ENCODE measurements around the gene PADI2.
A peak's percentile ranks its signal among the peaks of the same experiment; 100 is the strongest.

Gene PADI2

GRCh38 chr1:17139637-17140036 lies 20.4 kb upstream of the PADI2 start:
- DNase-seq, result no peak

- DNase-seq, result no peak
Observed at GRCh38 chr1:17137441-17137840, 18.2 kb upstream of the PADI2 start.

- no peak for DNase-seq
Observed at GRCh38 chr1:17136936-17137335, 17.7 kb upstream of the PADI2 start.

GRCh38 chr1:17136145-17136544 lies 16.9 kb upstream of the PADI2 start:
- DNase-seq, result no peak

- DNase-seq, result no peak
Observed at GRCh38 chr1:17135530-17135929, 16.3 kb upstream of the PADI2 start.

- no peak for DNase-seq
Observed at GRCh38 chr1:17134724-17135123, 15.5 kb upstream of the PADI2 start.

GRCh38 chr1:17134034-17134433 lies 14.8 kb upstream of the PADI2 start:
- DNase-seq, result no peak

- DNase-seq, result no peak
Observed at GRCh38 chr1:17130138-17130635, 10.9 kb upstream of the PADI2 start.

GRCh38 chr1:17128361-17128760 lies 9.1 kb upstream of the PADI2 start:
- no peak for DNase-seq

GRCh38 chr1:17125756-17126237 lies 6.5 kb upstream of the PADI2 start:
- peak; percentile 90 for DNase-seq

- no peak for DNase-seq
Observed at GRCh38 chr1:17123196-17124045, 4.2 kb upstream of the PADI2 start.

- DNase-seq, result peak; percentile 52
Observed at GRCh38 chr1:17122521-17123164, 3.4 kb upstream of the PADI2 start.

GRCh38 chr1:17121881-17122280 lies 2.6 kb upstream of the PADI2 start:
- no peak for DNase-seq

GRCh38 chr1:17120962-17121837 lies 1.9 kb upstream of the PADI2 start:
- DNase-seq, result no peak

- DNase-seq, result no peak
Observed at GRCh38 chr1:17120481-17120877, 1.2 kb upstream of the PADI2 start.

- peak; percentile 28 for DNase-seq
Observed at GRCh38 chr1:17119773-17120480, 676 bp upstream of the PADI2 start.

- no peak for DNase-seq
Observed at GRCh38 chr1:17118706-17119075, 560 bp downstream of the PADI2 start.

GRCh38 chr1:17118268-17118667 lies 983 bp downstream of the PADI2 start:
- DNase-seq, result no peak

GRCh38 chr1:17117451-17118265 lies 1.6 kb downstream of the PADI2 start:
- DNase-seq, result no peak

- DNase-seq, result no peak
Observed at GRCh38 chr1:17116643-17117042, 2.6 kb downstream of the PADI2 start.

- DNase-seq, result no peak
Observed at GRCh38 chr1:17113963-17114362, 5.3 kb downstream of the PADI2 start.
